ENCODE results near the gene CCDC141.

DNA sequence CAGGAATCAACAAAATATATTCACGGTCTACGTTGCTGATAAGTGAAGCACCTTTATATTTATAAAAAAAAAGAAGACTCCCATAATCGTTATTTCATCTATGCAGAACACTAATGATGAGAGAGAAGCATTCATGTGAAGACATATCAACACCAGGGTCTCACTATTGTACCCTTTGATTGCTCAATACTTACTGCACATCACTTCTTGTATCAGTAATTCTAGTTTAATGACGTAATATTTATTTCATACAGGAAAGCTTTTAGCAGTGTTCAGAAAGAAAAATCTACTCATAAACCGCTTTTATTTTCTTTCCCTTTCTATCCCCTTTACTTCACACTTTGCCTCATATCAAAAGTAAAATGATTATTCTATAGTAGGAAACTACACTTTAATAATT, 30.7 kb downstream of the CCDC141 start:
- TF ChIP-seq, protein P1, sequence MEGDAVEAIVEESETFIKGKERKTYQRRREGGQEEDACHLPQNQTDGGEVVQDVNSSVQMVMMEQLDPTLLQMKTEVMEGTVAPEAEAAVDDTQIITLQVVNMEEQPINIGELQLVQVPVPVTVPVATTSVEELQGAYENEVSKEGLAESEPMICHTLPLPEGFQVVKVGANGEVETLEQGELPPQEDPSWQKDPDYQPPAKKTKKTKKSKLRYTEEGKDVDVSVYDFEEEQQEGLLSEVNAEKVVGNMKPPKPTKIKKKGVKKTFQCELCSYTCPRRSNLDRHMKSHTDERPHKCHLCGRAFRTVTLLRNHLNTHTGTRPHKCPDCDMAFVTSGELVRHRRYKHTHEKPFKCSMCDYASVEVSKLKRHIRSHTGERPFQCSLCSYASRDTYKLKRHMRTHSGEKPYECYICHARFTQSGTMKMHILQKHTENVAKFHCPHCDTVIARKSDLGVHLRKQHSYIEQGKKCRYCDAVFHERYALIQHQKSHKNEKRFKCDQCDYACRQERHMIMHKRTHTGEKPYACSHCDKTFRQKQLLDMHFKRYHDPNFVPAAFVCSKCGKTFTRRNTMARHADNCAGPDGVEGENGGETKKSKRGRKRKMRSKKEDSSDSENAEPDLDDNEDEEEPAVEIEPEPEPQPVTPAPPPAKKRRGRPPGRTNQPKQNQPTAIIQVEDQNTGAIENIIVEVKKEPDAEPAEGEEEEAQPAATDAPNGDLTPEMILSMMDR (IDR thresholded peaks at IDR 0.05), result no peak
- TF ChIP-seq POLR2AphosphoS5 (IDR thresholded peaks at IDR 0.05), result no peak

Data from upper lobe of left lung (tissue), 4 donors.